ENCODE results near the gene CRACDL. TPM values are rescaled to one million over a fixed set of nuclear protein-coding genes. Genes with fewer than 3 reads are reported as not detected.

Gene CRACDL
- total and polyA plus RNA-seq, 2 of the 13 experiments (the other 11 are each of a cell fraction or from before 2014, with no cell fraction given), result 0.15 to 0.26 TPM

DNA sequence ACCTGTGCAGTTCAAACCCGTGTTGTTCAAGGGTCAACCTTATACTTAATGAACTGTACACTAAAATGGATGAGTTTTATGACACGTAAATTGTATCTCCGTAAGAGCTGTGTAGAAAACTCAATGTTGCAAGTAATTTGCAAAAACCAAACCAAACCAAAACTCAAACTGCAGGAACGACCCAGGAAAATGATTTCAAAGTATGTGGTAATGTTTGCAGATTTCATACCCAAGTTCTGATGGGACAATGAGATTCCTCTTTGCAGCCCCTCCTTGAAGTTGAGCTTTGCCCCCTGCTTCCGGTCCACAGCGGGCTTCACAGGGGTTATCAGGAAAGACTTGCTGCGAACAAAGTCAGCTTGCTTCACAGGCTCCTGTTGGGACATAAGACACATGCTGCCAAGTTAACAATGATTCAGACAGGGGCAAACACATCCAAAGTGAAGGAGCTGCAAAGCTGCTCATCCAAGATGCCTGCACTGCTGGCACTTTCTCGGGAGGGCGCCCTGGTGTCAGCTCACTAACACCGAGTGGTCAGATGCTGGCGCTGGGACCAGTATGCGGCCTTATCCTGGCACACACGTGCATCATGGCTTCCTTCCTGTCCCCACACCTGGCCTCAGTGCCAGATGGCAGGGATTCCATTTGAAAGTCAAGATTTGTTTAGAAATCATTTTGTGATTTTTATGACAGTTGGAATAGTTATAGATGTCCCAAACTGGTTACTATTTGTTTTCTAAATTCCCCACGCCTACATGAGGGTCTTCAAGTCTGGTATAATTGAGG is 139.9 kb downstream of the CRACDL start (continued):
- TF ChIP-seq ZNF672 (CRISPR knock-in tag; IDR thresholded peaks at IDR 0.05), result no peak
- no peak for TF ChIP-seq MATR3 (CRISPR knock-in tag; IDR thresholded peaks at IDR 0.05)
- no peak for TF ChIP-seq HOXA7 (CRISPR knock-in tag; IDR thresholded peaks at IDR 0.05)
- peak; percentile 77; the same call in 1 of the 2 replicates for TF ChIP-seq HOXD1 (CRISPR knock-in tag; IDR thresholded peaks at IDR 0.05)
- no peak for TF ChIP-seq MBNL3 (CRISPR knock-in tag; conservative IDR thresholded peaks at IDR 0.05)
- peak; percentile 95 for TF ChIP-seq FOXJ3 (CRISPR knock-in tag; IDR thresholded peaks at IDR 0.05; ENCODE audit: borderline replicate concordance)
- peak; percentile 100 for TF ChIP-seq GATAD2A (CRISPR knock-in tag; IDR thresholded peaks at IDR 0.05)
- TF ChIP-seq STAG1 (CRISPR knock-in tag; IDR thresholded peaks at IDR 0.05), result peak; percentile 55
- TF ChIP-seq, protein P1, sequence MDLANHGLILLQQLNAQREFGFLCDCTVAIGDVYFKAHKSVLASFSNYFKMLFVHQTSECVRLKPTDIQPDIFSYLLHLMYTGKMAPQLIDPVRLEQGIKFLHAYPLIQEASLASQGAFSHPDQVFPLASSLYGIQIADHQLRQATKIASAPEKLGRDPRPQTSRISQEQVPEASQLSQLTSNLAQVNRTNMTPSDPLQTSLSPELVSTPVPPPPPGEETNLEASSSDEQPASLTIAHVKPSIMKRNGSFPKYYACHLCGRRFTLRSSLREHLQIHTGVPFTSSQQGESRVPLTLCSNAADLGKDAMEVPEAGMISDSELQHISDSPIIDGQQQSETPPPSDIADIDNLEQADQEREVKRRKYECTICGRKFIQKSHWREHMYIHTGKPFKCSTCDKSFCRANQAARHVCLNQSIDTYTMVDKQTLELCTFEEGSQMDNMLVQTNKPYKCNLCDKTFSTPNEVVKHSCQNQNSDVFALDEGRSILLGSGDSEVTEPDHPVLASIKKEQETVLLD (CRISPR knock-in tag; IDR thresholded peaks at IDR 0.05; ENCODE audit: low read depth), result 0 out of 2 replicates have a peak, but pooled peaks have one; percentile 39
- 0 out of 2 replicates have a peak, but pooled peaks have one; percentile 48 for TF ChIP-seq ZNF451 (CRISPR knock-in tag; IDR thresholded peaks at IDR 0.05)
- TF ChIP-seq ASH2L (IDR thresholded peaks at IDR 0.05; ENCODE audit: insufficient read length, low read depth, low read length), result peak; percentile 93
- TF ChIP-seq, protein P2, sequence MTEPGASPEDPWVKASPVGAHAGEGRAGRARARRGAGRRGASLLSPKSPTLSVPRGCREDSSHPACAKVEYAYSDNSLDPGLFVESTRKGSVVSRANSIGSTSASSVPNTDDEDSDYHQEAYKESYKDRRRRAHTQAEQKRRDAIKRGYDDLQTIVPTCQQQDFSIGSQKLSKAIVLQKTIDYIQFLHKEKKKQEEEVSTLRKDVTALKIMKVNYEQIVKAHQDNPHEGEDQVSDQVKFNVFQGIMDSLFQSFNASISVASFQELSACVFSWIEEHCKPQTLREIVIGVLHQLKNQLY (CRISPR knock-in tag; IDR thresholded peaks at IDR 0.05), result no peak
- TF ChIP-seq ADNP (CRISPR knock-in tag; IDR thresholded peaks at IDR 0.05), result no peak
- TF ChIP-seq CBFB (CRISPR knock-in tag; IDR thresholded peaks at IDR 0.05), result peak; percentile 74
- no peak for TF ChIP-seq JARID2 (CRISPR knock-in tag; IDR thresholded peaks at IDR 0.05; ENCODE audit: insufficient replicate concordance)
- peak; percentile 73; the same call in 1 of the 2 replicates for TF ChIP-seq ZNF615 (CRISPR knock-in tag; IDR thresholded peaks at IDR 0.05; ENCODE audit: borderline replicate concordance)
- 0 out of 2 replicates have a peak, but pooled peaks have one; percentile 20 for TF ChIP-seq ZNF7 (CRISPR knock-in tag; IDR thresholded peaks at IDR 0.05)
- TF ChIP-seq ZNF333 (CRISPR knock-in tag; IDR thresholded peaks at IDR 0.05; ENCODE audit: borderline replicate concordance), result peak; percentile 25; the same call in 1 of the 2 replicates
- no peak for TF ChIP-seq CEBPZ (IDR thresholded peaks at IDR 0.05; ENCODE audit: low read length)
- TF ChIP-seq NFKBIZ (CRISPR knock-in tag; IDR thresholded peaks at IDR 0.05), result peak; percentile 99
- TF ChIP-seq ZGPAT (CRISPR knock-in tag; IDR thresholded peaks at IDR 0.05), result peak; percentile 99
- TF ChIP-seq NAIF1 (CRISPR knock-in tag; IDR thresholded peaks at IDR 0.05; ENCODE audit: borderline replicate concordance), result peak; percentile 84
